ENCODE data around the gene ISYNA1. TPM values are rescaled to one million over a fixed set of nuclear protein-coding genes. Genes with fewer than 3 reads are reported as not detected.

ISYNA1 gene
- total RNA-seq, 1 donor from 2014 or later = 68.5 TPM

DNA sequence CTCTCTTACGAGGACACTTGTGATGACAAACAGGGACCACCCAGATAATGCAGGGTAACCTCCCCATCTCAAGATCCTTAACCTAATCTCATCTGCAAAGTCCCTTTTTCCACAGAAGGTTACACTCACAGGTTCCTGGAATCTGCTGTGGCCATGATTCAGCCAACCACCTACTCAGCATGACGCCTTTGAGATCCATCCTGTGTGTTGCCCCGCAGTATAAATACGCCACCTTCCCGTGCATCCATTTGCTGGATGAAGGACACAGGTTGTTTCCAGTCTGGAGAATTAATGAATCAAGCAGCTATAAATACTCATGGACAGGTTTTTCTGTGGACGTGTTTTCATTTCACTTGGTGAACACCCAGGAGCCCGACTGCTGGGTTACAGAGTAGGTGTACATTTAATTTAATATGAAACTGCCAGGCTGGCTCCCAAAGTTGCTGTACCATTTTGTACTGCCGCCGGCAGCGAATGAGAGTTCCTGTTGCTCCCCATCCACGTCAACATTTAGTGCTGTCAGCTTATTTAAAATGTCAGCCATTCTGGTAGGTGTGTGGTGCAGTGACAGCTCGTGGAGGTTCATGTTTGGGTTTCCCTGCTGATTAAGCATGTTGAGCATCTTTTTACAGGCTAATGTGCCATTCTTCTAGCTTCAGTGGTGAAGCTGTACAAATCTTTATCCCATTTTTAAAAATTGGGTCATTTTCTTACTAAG, 43.7 kb upstream of the ISYNA1 start:
- H3K9me3 Mint-ChIP-seq (ENCODE audit: unreplicated experiment) = no peaks in the 10 kb centered on the region
- TF ChIP-seq, protein P1, sequence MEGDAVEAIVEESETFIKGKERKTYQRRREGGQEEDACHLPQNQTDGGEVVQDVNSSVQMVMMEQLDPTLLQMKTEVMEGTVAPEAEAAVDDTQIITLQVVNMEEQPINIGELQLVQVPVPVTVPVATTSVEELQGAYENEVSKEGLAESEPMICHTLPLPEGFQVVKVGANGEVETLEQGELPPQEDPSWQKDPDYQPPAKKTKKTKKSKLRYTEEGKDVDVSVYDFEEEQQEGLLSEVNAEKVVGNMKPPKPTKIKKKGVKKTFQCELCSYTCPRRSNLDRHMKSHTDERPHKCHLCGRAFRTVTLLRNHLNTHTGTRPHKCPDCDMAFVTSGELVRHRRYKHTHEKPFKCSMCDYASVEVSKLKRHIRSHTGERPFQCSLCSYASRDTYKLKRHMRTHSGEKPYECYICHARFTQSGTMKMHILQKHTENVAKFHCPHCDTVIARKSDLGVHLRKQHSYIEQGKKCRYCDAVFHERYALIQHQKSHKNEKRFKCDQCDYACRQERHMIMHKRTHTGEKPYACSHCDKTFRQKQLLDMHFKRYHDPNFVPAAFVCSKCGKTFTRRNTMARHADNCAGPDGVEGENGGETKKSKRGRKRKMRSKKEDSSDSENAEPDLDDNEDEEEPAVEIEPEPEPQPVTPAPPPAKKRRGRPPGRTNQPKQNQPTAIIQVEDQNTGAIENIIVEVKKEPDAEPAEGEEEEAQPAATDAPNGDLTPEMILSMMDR (IDR thresholded peaks at IDR 0.05; ENCODE audit: unreplicated experiment) = no peak
- H3K27me3 Mint-ChIP-seq (ENCODE audit: unreplicated experiment) = peaks cover 15% of the 10 kb centered on the region
- peaks cover 10% of the 10 kb centered on the region for H3K36me3 Mint-ChIP-seq (ENCODE audit: low read depth, unreplicated experiment)
- peaks cover 37% of the 10 kb centered on the region for H3K4me1 Mint-ChIP-seq (ENCODE audit: unreplicated experiment)
- peak overlapping the region; percentile 42 for H3K4me3 Mint-ChIP-seq (ENCODE audit: unreplicated experiment)
- DNase-seq (ENCODE audit: low spot score) = no peak
- no peak overlapping the region for H3K27ac Mint-ChIP-seq (ENCODE audit: unreplicated experiment)

DNA sequence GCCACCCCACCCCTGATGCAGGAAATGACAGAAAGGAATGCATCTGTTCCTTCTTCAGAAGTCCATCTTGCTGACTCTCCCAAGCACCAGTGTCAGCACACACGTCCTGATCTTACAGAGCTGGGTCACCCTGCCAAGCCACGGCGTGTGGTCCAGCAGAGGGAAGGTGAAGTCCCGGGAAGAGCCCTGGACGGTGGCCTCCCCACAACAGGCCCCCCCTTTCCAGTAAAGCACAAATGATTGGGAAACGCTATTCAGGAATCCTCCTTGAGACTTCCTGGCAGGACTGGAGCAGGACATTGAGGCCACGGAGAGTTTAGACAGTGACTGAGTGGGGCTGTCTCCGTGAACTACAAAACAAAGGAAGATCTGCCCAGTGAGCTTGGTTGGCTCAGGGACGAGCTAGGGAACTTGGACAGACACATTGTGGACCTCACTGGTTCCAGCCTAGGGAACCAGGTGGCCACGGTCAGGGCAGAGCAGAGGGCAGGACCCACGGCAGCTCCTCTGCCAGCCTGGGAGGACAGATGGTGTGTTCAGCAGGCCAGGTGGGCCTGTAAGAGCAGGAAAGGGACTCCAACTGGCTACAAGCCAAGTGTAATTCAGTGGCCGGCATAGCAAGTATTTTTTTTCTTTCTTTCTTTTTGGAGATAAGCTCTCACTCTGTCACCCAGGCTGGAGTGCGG, 42.2 kb upstream of the ISYNA1 start:
- H3K36me3 Mint-ChIP-seq (ENCODE audit: low read depth, unreplicated experiment) = peaks cover 18% of the 10 kb centered on the region
- H3K4me1 Mint-ChIP-seq (ENCODE audit: unreplicated experiment) = peaks cover 36% of the 10 kb centered on the region
- no peak for DNase-seq (ENCODE audit: low spot score)
- H3K4me3 Mint-ChIP-seq (ENCODE audit: unreplicated experiment) = no peak overlapping the region
- H3K27me3 Mint-ChIP-seq (ENCODE audit: unreplicated experiment) = peaks cover 17% of the 10 kb centered on the region
- TF ChIP-seq, protein P1 (IDR thresholded peaks at IDR 0.05; ENCODE audit: unreplicated experiment) = no peak
- H3K27ac Mint-ChIP-seq (ENCODE audit: unreplicated experiment) = peak overlapping the region; percentile 89
- H3K9me3 Mint-ChIP-seq (ENCODE audit: unreplicated experiment) = no peaks in the 10 kb centered on the region

DNA sequence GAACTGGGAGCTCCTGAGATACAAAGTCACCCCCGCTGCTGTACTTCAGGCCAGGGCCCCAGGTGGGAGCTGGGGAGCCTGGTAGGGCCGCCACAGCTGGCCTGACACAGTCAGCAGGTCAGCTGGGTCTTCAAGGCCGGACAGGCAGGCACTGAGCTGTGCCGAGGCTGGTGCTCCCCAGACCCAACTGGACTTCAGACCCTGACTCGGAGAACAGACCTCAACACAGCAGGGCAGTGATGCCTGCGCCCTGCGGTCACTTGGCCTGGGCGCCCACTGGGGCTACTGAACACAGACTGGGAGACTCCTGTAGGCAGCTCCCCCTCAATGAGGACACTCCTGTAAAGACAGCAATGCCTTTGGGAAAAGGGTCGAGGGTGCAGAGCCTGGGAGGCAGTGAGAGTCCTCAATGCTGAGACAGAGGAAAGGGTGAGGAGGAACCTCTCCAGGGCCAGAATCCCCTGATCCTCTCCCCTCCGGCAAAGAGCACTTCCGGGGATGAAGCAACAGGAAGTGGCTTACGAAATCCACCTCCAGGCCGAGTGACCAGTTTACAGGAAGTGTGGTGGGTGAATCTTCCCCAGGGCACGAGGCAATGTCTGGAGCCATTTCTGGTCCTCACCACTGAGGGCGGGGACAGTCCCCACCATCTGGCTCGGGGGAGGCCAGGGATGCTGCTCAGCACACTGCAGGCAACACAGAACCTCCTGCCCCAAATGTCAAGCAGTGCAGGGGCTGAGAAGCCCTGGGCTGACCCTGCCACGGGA, 40.8 kb upstream of the ISYNA1 start:
- H3K4me1 Mint-ChIP-seq (ENCODE audit: unreplicated experiment) = peaks cover 35% of the 10 kb centered on the region

DNA sequence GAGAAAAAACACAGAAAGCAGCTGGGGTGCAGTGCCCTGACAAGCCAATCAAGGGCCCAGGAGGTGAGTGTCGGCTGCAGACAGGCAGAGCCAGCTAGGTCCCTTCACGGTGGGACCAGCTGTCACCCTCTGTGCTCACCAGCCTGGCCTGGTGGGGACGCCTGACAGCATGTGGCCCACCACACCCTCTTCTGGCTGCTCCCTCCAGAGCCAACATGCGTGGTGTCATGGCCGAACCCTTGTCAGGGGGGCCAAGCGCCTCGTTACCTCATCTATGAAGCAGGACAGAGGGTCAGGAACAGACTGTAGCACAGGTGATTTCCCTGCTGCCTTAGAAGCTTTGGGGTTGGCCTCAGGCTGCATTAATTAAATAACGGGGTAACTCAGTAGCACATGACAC, 40.0 kb upstream of the ISYNA1 start:
- H3K27me3 Mint-ChIP-seq (ENCODE audit: unreplicated experiment) = peaks cover 17% of the 10 kb centered on the region
- no peak overlapping the region for H3K4me3 Mint-ChIP-seq (ENCODE audit: unreplicated experiment)
- no peak for DNase-seq (ENCODE audit: low spot score)
- H3K9me3 Mint-ChIP-seq (ENCODE audit: unreplicated experiment) = no peaks in the 10 kb centered on the region
- H3K27ac Mint-ChIP-seq (ENCODE audit: unreplicated experiment) = peak overlapping the region; percentile 61
- H3K4me1 Mint-ChIP-seq (ENCODE audit: unreplicated experiment) = peaks cover 35% of the 10 kb centered on the region
- H3K36me3 Mint-ChIP-seq (ENCODE audit: low read depth, unreplicated experiment) = peaks cover 18% of the 10 kb centered on the region
- TF ChIP-seq, protein P1 (IDR thresholded peaks at IDR 0.05; ENCODE audit: unreplicated experiment) = no peak

More for the DNA sequence above, 40.8 kb upstream of the ISYNA1 start:
- TF ChIP-seq, protein P1 (IDR thresholded peaks at IDR 0.05; ENCODE audit: unreplicated experiment) = no peak
- H3K27me3 Mint-ChIP-seq (ENCODE audit: unreplicated experiment) = peaks cover 17% of the 10 kb centered on the region
- H3K9me3 Mint-ChIP-seq (ENCODE audit: unreplicated experiment) = no peaks in the 10 kb centered on the region
- peak overlapping the region; percentile 36 for H3K27ac Mint-ChIP-seq (ENCODE audit: unreplicated experiment)
- H3K4me3 Mint-ChIP-seq (ENCODE audit: unreplicated experiment) = no peak overlapping the region
- peak; percentile 31 for DNase-seq (ENCODE audit: low spot score)
- peaks cover 18% of the 10 kb centered on the region for H3K36me3 Mint-ChIP-seq (ENCODE audit: low read depth, unreplicated experiment)

Data from endothelial cell (in vitro differentiated cells).